ENCODE measurements around the gene ATP1A3.
"Not testable (repeated sequence)": the region's sequence is repeated elsewhere in the genome, so short reads cannot be mapped to it uniquely, and the experiment has no call there.

The ATP1A3 gene

GRCh38 chr19:41944336-41944735, 49.7 kb downstream of the ATP1A3 start:
- DNase-seq: no peak

DNA sequence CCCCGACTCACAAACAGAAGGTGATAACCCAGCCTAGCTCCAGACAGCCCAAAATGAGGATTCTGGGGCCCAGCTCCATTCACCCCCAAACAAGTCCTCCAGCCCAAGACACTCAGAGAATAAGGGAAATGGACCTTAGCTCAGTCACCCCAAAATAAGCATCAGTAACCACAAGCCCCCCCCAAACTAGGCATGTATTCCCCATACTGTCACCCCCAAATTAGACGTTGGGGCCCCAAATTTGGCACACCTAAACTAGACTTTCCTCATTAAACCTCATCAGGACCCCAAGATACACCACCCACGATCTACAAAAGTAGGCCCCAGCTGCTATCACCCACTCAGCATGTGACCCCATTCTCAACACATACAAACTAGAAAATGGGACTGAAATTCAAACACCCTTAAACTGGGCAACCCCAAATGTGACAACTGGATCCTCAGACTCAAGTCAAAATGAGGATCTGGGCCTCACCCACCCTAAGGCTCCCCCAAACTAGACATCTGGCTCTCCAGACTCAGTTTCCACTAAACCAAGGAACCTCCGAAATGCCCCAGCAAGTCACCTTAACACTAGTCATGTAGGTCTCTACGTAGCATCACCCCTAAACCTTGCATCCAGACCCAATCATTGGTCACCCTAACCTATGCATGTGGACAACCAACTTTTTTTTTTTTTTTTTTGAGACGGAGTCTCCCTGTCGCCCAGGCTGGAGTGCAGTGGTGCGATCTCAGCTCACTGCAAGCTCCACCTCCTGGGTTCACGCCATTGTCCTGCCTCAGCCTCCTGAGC, 52.4 kb downstream of the ATP1A3 start:
- no peak for DNase-seq

GRCh38 chr19:41940731-41941409, 53.2 kb downstream of the ATP1A3 start:
- DNase-seq: no peak

- DNase-seq: no peak
Observed at GRCh38 chr19:41939861-41940730, 53.9 kb downstream of the ATP1A3 start.

- not testable (repeated sequence) for DNase-seq
Observed at GRCh38 chr19:41939209-41939608, 54.8 kb downstream of the ATP1A3 start.

GRCh38 chr19:41937525-41938468, 56.2 kb downstream of the ATP1A3 start:
- DNase-seq: no peak

DNA sequence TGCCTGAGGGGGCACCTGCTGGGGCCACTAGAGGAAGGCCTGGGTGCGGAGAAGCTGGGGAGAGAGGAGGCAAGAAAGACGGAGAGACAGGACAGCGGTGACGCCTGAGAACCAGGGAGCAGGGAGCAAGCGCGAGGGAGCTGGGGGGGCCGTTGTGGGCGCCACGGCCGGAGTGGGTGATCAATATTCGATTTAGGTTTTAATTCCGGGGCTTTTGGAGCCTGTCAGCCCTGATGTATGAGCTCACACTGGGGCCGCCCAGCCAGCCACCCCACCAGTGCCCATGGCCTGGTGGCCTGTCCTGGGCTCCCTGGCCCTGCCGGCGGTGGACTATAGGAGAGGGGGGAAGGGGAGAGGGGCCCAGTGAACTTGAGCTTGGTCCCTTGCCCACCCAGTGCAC, 57.1 kb downstream of the ATP1A3 start:
- no peak for DNase-seq

DNA sequence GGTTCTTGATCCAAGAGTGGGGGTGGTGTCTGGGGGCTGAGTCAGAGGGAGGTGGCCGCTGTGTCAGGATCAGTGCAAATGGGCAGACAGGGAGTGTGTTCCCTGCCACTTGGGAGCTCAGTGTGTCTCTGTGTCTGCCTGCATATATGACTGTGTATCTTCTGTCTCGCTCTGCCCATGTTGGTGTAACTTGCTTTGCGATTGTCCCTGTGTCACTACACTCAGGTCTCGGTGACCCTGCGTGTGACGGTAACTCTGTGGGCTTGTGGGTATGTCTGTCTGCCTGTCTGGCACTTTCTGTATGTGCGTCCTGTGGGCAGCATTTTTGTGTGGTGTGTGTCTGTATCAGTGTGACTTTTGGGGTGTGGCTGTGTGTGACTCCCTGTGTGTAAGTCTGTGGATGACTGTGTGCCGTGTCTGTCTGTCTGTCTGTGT, 57.6 kb downstream of the ATP1A3 start:
- no peak for DNase-seq

DNA sequence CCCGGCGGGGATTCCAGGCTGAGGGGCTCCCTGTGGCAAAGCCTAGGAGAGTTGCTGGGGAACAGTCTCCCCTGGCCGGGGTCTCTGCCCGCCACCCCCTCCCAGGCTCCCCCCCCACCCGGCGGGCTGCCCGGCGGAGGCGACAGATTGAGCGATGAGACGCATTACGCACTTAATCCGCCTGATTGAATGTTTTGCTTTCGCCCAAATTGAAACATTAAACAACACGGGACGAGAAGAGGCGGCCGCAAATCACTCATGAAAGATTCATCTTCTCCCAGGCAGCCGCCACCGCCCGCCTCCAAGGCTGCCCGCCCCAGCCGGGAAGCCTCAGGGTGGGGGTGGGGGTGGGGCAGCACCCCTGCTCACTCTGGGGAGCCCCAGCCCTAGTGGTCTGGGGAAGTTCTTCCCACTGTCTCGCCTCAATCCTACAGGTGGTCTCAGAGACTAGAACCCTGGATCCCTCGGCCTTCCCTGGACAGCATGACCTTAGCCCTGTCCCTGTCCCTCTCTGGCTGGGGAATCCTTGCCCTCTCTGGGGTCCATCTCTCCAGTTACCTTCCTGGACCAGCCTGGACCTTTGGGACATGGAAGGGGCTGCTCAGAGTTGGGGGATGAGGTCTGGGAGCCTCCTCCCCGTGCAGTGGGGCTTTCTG, 58.1 kb downstream of the ATP1A3 start:
- no peak for DNase-seq

DNA sequence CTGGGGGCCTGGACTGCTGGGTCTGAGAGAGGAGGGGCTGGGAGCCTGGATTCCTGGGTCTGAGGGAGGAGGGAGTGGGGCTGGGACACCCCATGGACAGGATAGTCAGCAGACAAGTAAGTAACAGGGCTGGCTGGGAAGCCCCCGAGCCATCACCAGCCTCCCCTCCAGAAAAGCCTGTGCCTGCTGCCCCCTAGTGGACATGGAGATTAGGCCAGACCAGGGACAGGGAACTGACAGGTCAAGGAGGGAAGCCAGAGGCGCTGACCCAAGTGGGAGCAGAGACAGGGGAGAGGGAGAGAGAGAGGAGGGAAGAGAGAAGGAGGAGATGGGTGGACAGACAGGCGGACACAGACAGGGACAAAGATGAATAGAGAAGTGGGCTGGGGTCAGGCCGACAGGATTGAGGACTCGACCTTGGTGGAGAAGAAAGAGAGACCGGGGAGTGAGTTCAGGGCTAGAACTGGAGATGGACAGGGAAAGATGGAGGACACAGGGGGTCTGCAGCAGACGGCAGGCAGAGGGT, 59.1 kb downstream of the ATP1A3 start:
- DNase-seq: peak; percentile 77 to 80

- no peak for DNase-seq
Observed at GRCh38 chr19:41933693-41934426, 60.2 kb downstream of the ATP1A3 start.

GRCh38 chr19:41932720-41933332, 61.2 kb downstream of the ATP1A3 start:
- no peak for DNase-seq

- no peak for DNase-seq
Observed at GRCh38 chr19:41932259-41932719, 61.7 kb downstream of the ATP1A3 start.

- no peak for DNase-seq
Observed at GRCh38 chr19:41930926-41931592, 63.0 kb downstream of the ATP1A3 start.

GRCh38 chr19:41930322-41930722, 63.7 kb downstream of the ATP1A3 start:
- no peak for DNase-seq

- DNase-seq: no peak
Observed at GRCh38 chr19:41929536-41930071, 64.4 kb downstream of the ATP1A3 start.

DNA sequence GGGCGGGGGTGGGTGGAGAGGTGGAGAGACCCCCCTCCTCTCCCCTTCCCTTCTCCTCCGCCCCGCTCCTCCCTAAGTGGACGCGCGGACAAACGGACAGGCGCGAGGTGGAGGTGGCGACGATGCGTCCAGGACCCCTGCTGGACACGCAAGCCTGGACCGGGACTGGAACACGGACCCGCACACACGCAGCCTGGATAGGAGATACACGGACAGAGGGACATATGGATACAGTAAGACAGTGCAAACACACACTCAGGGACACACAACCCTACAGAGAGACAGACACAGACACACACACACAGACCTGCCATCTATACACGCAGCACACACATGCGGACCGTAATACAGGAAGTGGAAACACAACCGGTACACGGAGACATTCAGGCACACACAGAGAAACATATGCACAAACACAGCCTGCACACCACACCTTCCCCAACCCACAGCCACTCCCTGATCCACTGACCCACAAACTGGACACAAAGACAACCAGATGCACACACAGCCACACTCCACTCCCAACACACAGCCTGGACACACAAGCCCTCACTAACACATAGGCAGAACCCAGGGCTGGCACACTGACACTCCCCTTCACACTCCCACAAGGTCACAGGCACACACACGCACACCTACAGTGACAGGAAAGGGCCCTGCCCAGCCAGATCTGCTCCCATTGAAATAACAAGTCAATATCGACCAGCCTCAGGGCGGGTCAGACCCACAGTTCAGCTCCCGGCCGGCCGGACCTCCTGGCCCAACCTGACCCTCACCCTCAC, 65.1 kb downstream of the ATP1A3 start:
- DNase-seq: no peak

DNA sequence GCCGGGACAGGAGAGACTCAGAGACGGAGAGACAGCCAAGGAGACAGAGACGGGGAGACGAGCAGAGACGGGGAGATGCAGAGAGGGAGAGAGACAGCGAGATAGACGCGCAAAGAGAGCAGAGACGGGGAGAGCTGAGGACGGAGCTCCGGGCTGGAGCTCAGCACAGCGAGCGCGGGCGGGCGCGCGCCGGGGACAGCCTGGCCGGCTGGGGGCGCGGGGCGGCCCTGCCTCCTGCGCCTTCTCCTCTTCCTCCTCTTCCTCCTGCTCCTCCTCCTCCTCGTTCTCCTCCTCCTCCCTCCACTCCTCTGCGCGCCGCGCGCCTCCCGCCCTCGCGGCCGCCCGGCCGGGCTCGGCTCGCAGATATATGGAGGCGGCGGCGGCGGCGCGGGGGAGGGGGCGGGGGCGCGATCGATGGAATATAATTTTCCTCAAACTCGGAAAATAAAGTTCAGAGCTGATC, 65.8 kb downstream of the ATP1A3 start, which contains the start of gene ERFL:
TSS of gene ERFL (minus strand) at position 229 of the 463 bp plus-strand sequence. CDS start 15,530 bp downstream, outside the sequence.
- no peak for DNase-seq

Data from stimulated activated CD4-positive, alpha-beta T cell treated with anti-CD3 and anti-CD28 coated beads, Interleukin-2, amount 100 ng/mL, for 48 hours (primary cell).